GM21381 (cell line): ENCODE measurements around the gene VPS26A.
A peak's percentile ranks its signal among the peaks of the same experiment; 100 is the strongest.
"Not testable (repeated sequence)": the region's sequence is repeated elsewhere in the genome, so short reads cannot be mapped to it uniquely, and the experiment has no call there.

Source experiments
- ATAC-seq: cut with Tn5 transposase; IDR thresholded peaks from one replicate; pipeline ENCODE4 v1.9.1; 2021; ENCODE audit warnings: mild to moderate bottlenecking, moderate library complexity; ENCODE audit not compliant: unreplicated experiment

Gene VPS26A

GRCh38 chr10:69102440-69102839, 21.5 kb upstream of the VPS26A start:
- ATAC-seq = no peak

GRCh38 chr10:69103784-69104183, 20.2 kb upstream of the VPS26A start:
- no peak for ATAC-seq

GRCh38 chr10:69104994-69105790, 18.8 kb upstream of the VPS26A start:
- ATAC-seq = no peak

- ATAC-seq = no peak
These were observed 16.8 kb upstream of the VPS26A start for GRCh38 chr10:69107176-69107490.

- no peak for ATAC-seq
These were observed 16.3 kb upstream of the VPS26A start for GRCh38 chr10:69107699-69108098.

GRCh38 chr10:69119896-69120295, 4.1 kb upstream of the VPS26A start:
- ATAC-seq = no peak

GRCh38 chr10:69123306-69123746, 652 bp upstream of the VPS26A start:
- ATAC-seq = peak; percentile 48

GRCh38 chr10:69124563-69125268, 738 bp downstream of the VPS26A start:
- ATAC-seq = peak; percentile 21

GRCh38 chr10:69125554-69125953, 1.6 kb downstream of the VPS26A start:
- ATAC-seq = no peak

- no peak for ATAC-seq
These were observed 6.3 kb downstream of the VPS26A start for GRCh38 chr10:69130251-69130650.

GRCh38 chr10:69139961-69140360, 16.0 kb downstream of the VPS26A start:
- ATAC-seq = no peak

- no peak for ATAC-seq
These were observed 17.3 kb downstream of the VPS26A start for GRCh38 chr10:69141304-69141703.

- not testable (repeated sequence) for ATAC-seq
These were observed 18.1 kb downstream of the VPS26A start for GRCh38 chr10:69142074-69142473.

- no peak for ATAC-seq
These were observed 19.0 kb downstream of the VPS26A start for GRCh38 chr10:69142983-69143382.

- no peak for ATAC-seq
These were observed 21.4 kb downstream of the VPS26A start for GRCh38 chr10:69145329-69145728.

- no peak for ATAC-seq
These were observed 21.9 kb downstream of the VPS26A start for GRCh38 chr10:69145864-69146263.

- ATAC-seq = no peak
These were observed 22.8 kb downstream of the VPS26A start for GRCh38 chr10:69146759-69147158.

- ATAC-seq = no peak
These were observed 28.0 kb downstream of the VPS26A start for GRCh38 chr10:69151984-69152383.

- ATAC-seq = no peak
These were observed 29.2 kb downstream of the VPS26A start for GRCh38 chr10:69153227-69153626.

- ATAC-seq = no peak
These were observed 36.8 kb downstream of the VPS26A start for GRCh38 chr10:69160809-69161241.

GRCh38 chr10:69168493-69168892, 44.5 kb downstream of the VPS26A start:
- ATAC-seq = no peak

- ATAC-seq = no peak
These were observed 48.4 kb downstream of the VPS26A start for GRCh38 chr10:69172241-69172982.
